Stimulated activated CD4-positive, alpha-beta T cell treated with anti-CD3 and anti-CD28 coated beads, Interleukin-4, amount 100 ng/mL, for 24 hours (primary cell): Measurements from ENCODE around the gene DNAH7.

Experiments used
- DNase-seq: peaks from one replicate; pipeline ENCODE4 v3.0.0-alpha.2; 2020

The DNAH7 gene

DNA sequence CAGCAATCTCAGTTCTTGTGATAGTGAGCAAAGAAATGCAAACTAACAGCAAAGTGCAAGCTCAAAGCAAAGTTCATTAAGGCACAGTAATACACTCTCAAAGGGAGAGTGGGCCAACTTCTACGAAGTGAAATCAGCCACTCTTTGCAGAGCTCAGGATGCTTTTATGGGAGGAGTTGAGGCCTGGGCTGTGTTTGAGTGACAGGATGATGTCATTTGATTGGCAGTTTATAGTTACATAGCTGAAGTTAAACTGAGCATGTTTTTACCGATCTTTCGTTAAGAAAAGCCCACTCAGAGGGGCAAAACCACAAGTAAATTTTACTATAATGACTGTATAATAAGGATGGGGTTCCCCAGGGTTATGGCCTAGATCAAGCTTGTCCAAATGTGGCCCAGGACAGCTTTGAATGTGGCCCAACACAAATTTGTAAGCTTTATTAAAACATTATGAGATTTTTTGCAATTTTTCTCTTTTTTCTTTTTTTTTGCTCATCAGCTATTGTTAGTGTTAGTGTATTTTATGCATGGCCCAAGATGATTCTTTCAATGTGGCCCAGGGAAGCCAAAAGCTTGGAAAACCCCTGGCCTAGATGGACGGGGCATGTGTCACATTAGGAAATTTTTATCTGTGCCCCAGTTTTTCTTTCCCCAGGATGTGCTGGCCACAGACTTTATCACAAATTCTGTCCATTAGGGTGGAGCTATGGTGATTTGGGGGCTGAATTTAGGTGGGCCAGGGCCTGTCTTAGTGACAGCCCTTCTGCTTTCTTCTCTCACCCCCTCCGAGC, 8.3 kb upstream of the DNAH7 start:
- no peak for DNase-seq

DNA sequence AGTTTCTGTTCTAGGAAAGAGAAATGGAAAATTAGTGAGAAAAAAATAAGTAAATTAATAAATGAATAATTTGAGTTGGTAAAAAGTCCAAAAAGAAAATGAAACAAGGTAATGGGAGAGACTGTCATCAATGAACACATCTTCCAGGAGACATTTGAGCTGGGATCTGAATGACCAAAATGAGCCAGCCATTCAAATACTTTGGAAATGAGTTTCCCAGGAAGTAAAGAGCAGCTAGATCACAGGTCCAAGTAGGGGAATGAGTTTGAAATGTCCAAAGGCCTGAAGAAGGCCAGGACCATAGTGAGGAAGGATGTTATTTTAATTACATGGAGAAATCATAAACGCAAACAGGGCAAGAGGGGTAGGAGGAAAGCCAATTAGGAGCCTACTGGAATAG, 6.6 kb upstream of the DNAH7 start:
- no peak for DNase-seq

DNA sequence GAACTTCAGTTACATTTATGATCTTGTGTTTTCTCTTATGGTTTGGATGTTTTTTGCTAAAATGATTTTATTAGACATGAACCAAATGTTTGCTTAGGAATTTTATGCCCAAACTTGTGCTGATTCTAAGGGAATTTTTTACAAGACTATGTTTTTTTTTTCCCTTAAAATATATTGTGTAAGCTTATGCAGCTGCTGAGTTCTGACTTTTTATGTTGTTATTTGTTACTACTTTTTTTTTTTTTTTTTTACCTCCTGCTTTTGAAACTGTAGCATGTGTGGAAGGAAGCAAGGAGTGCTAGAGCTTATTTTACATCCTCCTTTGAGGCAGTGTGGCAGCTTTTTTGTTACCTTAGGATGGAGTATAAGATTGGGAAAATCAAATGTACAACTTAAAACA, 6.0 kb upstream of the DNAH7 start:
- no peak for DNase-seq

DNA sequence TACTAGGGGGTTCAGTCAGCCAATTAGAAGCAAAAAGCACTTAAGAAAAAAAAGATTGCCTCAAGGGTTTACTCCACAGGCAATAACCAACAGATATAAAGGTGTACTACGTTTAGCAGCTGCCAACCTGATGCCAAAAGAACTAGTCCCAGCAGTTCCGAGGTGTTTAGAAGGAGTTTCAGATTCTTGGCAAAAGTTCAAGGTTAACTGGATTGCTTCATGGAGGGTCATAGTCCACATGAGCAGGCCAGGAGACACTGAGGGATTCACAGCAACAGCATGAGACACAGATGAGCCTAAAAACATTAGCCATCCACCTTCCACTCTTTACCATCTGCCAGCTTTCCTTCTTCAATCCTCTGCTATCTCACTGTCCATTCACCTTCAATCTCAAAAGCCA, 4.9 kb upstream of the DNAH7 start:
- DNase-seq: no peak

DNA sequence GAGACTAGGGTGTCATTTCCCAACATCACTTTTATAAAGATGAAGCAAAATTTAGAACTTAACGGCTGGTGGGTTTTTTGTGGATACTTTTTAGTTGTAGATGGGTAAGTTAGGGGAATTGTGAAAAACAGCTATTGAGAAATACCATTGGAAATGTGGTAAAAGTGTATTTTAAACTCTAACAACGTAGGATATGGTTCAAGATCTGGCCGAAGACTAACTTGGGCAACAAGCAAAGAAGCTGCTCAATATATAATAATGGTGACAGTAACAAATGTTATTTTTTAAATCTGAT, 1.6 kb downstream of the DNAH7 start:
- DNase-seq: no peak

DNA sequence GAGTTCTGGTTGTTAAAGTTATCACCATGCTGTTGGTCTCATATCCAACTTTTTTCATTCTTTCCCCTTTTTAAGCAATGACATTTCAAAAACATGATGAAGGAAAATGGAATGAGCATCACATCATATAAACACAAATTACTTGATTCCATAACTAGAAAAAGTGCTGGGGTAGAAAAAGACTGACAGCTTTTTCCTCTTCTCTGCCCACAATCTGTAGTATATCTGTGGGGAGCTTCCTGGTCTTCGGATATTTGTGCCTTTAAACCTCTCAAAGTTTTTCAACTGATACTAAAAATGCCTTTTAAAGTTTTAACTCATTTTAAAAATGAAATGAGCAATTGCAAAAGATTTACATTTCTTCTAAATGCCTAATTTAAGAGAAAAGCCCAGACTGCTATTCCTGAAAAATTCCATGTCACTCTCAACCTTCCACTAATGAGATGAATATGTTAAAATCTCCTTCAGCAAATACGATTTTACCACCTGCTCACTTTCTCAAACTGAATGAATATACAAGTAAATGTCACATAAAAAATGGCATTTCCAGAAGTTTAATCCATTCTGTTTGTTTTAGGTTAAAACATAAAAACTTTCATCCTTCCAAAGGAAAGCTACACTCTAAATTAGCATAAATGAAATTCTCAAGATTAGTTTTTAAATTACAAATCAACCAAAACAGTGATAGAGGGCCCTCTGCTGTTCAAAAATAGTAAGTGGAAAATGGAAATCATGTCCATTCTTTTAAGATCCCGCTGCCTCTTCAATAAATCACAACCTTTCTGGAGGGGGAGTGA, 2.1 kb downstream of the DNAH7 start:
- no peak for DNase-seq

DNA sequence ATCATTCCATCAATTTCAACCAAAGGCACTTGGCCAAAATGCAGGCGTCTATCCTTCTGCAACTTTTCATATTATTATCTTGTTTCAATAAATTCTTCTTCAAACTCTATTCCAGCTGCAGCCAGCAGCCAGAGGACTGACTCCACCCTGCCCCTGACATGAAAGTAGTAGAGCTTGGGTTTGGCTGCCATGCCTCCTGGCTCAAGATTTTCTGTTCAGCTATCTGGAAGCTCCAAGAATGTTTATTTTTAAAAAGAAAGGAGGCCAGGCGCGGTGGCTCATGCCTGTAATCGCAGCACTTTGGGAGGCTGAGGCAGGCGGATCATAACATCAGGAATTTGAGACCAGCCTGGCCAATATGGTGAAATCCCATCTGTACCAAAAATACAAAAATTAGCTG, 4.9 kb downstream of the DNAH7 start:
- no peak for DNase-seq

DNA sequence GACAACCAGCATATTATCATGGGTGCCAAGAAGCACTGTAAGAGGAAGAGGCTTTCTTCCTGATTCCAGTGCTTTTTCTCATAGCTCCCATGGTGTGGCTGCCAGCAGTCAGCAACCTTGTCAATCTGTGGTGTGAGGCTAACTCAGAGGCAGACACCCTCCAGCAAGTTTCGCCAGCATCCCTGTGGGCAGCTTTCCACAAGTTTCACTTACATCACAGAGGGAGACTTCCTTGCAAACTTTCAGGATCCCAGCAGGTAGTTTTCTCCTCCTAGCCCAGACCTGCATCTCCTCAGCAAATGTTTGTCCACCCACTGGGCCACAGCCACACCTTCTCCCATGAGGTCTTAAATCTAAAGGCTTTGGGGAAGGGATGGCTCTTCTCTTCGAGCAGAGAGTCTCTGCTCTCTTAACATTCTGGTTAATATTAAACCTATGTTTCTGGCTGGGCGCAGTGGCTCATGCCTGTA, 9.1 kb downstream of the DNAH7 start:
- no peak for DNase-seq

DNA sequence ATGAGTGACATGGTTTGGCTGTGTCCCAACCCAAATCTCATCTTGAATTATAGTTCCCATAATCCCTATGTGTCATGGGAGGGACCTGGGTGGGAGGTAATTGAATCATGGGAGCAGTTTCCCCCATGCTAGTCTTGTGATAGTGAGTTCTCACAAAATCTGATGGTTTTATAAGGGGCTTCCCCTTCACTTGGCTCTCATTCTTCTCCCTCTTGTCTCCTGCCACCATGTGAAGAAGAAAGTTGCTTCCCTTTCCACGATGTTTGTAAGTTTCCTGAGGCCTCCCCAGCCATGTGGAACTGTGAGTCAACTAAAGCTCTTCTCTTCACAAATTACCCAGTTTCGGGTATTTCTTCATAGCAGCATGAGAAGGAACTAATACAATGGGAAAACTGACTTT, 14.0 kb downstream of the DNAH7 start:
- no peak for DNase-seq

DNA sequence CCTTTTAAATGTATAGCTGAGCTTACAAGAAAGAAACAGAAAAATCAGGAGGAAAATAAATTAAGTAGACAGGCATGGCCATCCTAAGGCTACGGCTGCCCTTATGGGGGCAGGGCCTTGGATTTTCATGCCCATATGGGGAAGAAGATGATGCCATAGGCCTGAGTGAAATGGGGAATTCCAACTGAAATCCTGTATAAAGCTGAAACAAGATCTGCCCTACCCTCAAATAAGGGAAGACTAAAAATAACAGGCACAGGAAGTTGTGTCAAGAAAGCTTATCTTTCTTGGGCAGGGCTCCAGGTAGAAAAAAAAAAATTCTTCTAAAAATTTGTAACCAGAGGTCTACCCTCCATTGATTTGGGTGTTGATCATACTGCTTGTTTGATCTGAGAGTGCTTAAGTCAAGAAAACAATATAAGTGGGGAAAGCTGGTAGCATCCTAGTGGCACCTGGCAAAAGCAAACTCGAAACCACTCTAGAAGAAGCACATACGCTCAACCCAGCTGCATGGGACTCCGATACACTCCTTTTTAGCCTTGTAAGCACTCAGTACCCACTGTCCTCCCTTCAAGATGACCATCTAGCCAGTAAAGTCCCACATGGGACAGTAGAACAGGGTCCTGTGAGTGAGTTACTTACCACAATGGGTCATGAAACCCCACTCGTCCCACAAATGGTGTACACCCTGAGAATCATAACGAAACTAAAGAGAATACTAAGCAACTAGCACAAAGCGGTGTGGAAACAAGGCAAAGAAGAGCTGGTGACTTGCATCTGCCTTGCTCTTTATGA, 22.3 kb downstream of the DNAH7 start:
- no peak for DNase-seq

DNA sequence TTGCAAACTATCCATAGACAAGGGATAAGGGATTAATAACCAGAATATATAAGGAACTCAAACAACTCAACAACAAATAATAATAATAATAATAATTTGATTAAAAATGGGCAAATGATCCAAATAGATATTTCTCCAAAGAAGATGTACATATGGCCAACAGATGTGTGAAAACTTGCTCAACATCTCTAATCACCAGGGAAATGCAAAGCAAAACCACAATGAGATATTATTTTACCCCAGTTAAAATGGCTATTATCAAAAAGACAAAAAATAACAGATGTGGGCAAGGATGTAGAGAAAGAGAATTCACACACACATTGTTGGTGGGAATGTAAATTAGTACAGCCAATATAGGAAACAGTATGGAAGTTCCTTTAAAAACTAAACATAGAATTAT, 26.9 kb downstream of the DNAH7 start:
- DNase-seq: no peak

DNA sequence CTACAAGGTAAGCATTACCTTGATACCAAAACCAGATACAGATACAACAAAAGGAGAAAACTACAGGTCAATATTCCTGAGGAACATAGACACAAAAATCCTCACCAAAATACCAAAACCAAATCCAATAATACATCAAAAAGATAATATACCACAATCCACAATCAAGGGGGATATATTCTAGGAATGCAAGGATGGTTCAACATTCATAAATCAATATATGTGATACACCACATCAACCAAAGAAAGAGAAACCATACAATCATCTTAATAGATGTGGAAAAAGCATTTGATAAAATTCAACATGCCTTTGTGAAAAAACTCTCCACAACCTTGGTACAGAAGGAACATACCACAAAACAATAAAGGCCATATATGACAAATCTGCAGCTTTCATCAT, 28.4 kb downstream of the DNAH7 start:
- no peak for DNase-seq

DNA sequence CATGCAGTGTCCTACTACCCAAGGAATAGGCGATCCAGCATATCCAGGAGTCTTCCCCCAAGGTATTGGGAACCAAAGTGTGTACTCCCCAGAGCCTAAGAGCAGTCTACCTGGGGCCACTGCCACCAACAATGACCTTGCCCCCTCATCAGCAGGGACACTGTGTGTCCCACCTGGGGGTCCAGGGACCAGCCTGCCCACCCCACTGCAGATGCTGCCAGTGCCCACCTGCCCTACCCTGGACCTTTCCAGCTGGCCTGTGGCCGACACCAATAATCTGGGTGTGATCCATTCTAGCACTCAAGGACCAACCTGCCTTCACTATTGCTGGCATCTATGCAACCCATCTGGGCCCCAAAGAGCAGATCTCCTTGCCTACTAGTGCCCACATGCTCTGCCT, 32.2 kb downstream of the DNAH7 start:
- DNase-seq: no peak

DNA sequence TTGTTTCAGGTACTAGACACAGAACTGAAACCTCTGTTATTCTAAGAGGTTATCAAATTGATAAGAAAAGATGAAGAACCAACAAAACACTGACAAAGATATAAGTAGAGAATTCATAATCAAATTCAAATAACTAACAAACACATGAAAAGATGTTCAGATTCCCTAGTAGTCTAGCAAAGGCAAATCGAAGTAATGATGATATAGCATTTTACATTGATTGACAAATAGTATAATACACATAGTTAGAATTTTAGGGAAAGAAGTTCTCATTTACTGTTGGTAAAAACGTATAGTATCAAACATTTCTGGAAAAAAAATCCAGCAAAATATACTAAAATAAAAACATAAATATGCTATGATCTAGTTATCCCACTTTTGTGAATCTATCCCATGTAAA, 50.6 kb downstream of the DNAH7 start:
- no peak for DNase-seq

DNA sequence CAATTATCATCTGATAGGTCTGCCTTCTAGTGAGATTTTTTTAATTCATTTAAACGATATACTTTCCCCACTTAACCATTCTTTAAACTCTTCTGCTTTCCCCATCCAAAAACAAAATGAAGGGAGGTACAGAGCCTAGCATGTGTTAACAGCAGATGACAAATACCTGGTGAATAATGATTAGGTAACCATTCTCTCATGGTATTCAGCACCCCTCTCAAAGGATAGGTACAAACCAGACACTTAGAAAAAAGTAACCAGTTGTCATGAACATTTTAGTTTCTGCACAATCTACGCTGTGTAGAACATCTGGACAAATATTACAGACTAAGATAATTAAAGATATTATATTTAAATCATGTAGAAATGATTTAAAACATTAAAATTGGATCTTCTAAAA, 56.3 kb downstream of the DNAH7 start:
- no peak for DNase-seq

DNA sequence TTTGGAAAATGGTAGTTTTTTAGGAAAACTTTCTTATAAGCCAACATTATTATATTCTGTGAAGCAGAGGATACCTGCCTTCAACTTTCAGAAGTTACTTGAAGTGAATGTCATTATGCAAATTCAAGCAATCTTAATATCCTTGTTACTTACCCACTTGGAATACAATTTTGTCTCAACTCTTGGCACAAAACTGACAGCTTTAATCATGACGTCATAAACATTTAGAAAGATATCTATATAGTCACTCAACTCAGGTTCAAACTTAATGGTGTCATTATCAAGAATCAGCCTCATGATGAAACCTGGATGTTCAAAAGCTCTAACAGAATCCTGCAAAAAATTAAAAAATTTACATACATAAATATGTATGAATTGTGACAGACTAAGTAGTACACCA, 68.1 kb downstream of the DNAH7 start:
- no peak for DNase-seq

DNA sequence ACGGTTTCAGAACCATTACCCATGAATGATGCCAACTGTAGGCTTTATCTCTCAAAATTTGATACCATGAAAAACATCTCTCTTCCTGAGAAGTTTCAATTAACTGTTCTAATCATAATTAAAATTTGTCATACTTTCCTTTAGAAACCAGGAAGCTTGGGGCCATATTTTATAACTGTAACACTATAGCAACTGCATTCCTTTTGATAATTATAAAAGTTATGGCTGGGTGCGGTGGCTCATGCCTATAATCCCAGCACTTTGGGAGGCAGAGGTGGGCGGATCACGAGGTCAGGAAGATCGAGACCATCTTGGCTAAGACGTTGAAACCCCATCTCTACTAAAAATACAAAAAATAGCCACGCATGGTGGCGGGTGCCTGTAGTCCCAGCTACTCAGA, 70.6 kb downstream of the DNAH7 start:
- no peak for DNase-seq

DNA sequence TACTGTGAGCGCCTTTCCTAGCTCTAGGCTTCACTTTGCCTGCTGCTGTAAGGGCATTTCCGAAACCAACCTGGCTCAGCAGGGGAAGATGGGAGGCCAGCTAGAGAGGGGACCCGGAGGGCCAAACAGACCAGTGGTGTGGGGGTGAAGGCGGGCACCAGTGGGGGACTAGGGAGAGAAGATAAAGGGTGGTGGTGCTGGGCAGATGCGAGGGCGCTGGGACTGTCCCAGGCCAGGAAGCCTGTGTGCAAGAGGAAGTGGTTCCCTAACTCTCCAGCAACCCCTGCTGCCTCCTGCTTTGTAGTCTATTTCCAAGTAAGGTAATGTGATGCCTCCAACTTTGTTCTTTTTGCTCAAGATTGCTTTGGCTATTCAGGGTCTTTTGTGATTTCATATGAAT, 73.1 kb downstream of the DNAH7 start:
- DNase-seq: no peak

DNA sequence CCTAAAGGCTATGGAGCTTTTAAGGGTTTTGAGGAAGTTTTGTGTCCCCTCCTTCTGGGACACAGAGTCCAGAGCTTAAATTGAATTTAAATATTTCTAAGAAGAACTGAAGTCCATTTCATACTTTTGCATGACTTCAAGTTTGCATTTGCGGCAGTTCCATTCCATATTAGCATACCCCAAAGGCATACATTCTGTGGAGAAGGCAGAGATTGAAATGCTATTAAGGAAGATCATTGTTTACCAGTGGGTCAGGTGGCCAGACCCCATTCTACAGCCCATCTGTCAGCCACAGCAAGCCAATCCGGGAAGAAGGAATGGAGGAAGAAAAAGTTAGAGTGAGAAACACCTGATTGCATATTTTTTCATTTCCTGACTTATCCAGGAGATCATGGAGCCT, 75.0 kb downstream of the DNAH7 start:
- no peak for DNase-seq

DNA sequence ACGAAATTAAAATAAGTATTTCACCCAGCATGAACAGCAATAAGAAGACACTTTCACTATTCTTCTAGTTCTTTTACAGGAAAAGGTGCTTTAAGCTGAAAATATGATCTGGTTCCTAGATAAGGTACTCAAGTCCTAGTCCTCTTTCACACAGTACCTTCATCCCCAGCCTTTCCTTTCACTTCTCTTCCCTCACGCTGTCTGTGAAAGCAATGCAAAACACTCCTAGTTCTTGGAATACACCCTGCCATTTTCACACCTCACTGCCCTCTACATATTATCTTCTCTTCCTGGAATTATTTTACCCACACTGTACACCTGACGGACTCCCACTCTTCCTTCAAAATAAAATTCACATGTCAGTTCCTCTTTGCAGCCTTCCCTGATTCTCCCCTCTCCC, 82.9 kb downstream of the DNAH7 start:
- DNase-seq: no peak

DNA sequence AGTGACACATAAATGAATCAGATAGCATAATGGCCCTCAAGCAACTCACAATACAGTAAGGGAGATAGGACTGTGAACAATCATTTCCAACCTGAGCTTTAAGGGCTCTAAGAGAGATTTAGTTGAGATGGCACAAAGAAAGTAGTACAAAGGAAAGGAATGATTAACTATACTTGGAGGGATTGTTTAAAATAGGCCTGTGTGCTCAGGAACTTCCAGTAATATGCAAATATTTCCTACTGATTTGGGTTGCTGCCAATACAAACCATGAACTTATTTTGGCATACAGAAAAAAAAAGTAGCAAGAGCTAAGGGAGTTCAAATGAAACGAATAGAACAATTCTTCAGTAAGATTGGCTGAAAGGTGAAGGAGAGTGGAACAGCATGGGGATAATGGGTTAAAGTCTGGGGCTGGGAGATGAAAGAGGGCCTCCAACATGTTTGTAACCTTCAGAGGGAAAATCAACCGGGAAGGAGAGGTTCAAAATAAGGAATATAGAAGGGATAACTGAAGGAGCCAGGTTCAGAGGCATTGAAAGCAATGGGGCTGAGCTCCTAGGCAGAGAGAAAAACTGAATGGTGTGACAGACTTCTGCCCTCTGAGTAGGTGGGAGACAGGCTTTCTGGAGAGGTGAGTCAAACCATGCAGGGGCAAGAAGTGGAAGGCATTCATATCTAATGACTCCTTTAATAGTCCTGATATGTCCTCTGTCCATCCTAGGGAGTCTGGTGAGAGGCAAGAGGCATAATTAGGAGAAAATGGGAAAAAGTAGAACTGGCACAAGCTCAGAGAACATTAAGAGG, 83.5 kb downstream of the DNAH7 start:
- no peak for DNase-seq

DNA sequence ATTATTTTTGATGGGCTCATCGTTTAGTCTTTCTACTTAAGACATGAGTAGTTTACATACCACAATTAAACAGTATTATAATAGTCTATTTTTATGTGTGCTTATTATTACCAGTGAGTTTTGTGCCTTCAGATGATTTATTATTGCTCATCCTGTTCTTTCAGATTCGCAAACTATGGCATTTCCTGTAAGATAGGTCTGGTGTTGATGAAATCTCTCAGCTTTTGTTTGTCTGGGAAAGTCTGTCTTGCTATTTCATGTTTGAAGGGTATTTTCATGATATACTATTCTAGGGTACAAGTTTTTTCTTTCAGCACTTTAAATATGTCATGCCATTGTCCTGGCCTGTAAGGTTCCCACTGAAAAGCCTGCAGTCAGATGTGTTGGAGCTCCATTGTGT, 101.3 kb downstream of the DNAH7 start:
- no peak for DNase-seq

DNA sequence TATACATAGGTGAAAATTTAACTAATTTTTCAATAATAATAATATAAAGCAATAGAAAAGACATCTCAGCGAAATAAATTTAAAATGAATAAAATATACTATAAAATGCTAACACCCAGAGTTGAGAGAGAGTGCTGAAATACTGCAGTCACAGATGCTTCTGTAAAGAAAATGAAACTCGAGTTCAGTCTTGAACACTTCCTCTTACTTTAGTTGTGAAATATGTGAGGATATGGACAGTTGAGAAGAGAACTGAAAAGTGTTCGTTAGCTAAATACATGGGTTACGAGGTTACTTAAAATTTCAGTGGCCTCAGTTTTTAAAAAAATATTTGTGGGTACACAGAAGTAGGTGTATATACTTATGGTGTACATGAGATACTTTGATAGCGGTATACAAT, 106.8 kb downstream of the DNAH7 start:
- no peak for DNase-seq
